Epithelial cell of alveolus of lung (primary cell): ENCODE results near the gene IGLL5. TPM values are rescaled to one million over a fixed set of nuclear protein-coding genes. Genes with fewer than 3 reads are reported as not detected.

Experiments used
- total RNA-seq: library from RNA; depleted of rRNA; stranded (reverse); fragments of >200 nt; gene quantifications from 2 replicates; pipeline ENCODE4 v1.2.1, GENCODE V29; 2015

IGLL5 gene
- not detected in 2 replicates for total RNA-seq

DNA sequence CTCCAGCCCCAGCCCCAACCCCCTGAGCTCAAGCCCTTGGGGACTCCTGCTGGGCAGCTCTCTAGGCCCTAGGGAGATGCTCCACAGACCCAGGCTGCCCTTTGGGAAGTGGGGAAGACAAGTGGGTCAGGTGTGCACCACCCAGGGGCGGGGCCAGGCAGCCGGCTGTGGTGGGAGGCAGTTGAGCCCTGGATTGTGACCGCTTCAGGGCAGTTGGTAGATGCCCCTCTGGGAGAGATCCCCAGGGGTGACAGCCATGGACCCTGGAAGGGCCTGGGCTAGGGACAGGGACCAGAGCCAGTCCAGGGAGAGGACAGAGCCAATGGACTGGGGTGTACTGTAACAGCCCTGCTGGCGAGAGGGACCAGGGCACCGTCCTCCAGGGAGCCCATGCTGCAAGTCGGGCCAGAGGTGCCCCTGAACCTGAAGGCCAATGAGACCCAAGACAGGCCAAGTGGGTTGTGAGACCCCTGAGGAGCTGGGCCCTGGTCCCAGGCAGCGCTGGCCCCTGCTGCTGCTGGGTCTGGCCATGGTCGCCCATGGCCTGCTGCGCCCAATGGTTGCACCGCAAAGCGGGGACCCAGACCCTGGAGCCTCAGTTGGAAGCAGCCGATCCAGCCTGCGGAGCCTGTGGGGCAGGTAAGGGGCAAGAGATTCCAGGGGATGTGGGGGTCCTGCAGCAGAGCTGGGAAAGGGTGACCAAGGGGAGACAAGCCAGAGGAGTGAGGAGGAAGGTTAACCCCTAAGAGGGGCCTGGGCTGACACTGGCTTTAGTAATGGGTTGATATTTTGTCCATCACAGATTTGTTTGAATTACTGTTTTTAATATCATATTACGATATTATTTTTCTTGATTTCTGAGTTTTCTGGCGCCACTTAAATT lies at the start of gene IGLL5:
Gene IGLL5 (plus strand): TSS at position 196 of the 883 bp plus-strand sequence. CDS start 238 bp downstream, at position 434.

Other genes with a start within 250 kb of the IGLL5 start
- not detected in 2 replicates for gene GGTLC2, start 243.2 kb upstream of the IGLL5 start, total RNA-seq
- 0.52 and 1.2 TPM in 2 replicates for gene GNAZ, start 182.7 kb downstream of the IGLL5 start, total RNA-seq